ENCODE measurements around the gene GATA2.

The GATA2 gene

DNA sequence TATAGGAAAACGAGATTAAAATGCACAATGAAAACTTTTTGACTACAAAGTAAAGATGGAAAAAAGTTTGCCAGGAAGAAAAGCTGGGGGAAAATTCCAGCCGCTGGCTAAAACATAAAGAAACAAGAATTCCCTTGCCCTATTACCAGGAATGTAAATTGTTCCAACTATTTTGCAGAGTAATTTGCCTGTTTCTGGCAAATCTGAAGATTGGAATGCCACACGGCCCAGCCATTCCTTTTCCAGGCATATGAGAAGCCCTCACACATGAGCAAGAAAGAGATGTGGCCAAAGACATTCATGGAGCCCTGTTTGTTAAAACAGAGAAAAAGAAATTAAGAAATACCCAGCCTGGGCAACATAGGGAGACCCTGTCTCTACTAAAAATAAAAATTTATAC is 8.4 kb upstream of the GATA2 start:
- DNase-seq = no peak

DNA sequence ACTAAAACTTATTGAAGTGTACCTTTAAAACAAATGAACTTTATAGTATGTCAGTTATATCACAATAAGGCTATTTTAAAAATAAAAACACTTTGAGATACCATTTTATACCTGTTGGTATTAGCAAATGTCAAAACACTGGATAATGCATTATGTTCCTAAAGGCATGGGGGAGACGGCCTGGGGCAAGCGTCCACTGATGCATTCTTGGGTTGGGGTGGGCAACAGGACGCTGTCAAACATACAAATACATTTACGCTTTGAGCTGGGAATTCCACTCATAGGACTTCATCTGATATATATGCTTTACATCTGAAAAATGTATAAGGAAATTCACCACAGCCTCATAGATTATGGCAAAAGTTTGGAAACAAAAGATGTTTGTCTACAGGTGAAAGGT is 7.6 kb upstream of the GATA2 start:
- no peak for DNase-seq

DNA sequence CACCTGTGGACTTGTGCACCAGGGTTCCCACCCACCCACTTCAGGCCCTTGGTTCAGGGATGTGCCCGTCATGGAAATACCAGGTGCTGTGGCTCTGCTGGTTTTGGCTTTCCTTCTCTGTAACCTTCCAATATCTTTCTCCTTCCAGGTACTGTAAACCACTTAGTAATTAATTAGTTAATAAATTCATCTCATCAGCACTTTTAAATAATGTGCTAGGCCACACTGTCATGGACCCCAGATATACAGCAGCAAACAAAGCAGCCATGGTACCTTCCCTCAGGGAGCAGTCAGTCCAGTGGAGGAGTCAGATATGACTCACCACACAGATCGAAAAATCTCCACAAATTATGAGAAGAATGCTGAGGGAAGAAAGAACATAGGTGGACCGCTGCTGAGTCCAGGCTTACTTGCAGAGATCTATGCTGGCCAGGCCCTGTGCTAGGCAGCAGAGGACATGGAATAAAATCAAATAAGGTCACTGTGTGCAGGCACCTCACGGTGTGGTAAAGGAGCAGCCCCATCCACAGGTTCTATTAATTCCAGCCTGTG is 6.8 kb upstream of the GATA2 start:
- DNase-seq = no peak

DNA sequence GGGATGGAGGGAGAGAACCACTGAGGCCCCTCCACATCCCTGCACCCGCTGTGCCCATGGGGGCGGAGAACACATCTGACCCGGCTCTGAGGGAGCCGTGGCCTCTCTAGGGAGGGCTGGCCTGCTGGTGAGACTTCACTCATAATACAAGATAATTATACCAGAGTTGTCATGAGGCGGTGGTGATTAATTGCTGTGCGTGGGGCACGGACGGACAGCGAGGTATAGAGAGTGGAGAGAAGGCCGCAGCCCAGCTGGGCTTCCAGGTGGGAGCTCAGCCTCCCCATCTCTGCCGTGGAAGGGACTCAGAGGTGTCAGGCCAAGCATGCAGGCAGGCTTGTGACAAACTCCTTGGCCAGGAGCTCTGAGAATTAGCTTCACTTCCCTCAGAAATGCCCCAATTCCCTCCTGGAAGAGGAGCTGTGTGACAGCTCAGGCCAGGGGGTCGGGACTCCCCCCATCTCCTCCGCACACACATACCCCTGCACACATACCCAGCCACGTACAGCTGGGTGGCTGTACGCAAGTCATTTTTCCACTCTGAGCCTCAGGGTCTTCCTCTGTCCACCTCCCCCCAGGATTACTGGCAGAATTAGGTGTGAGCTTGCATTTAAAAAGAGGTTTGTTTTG is 6.0 kb upstream of the GATA2 start:
- DNase-seq = no peak

DNA sequence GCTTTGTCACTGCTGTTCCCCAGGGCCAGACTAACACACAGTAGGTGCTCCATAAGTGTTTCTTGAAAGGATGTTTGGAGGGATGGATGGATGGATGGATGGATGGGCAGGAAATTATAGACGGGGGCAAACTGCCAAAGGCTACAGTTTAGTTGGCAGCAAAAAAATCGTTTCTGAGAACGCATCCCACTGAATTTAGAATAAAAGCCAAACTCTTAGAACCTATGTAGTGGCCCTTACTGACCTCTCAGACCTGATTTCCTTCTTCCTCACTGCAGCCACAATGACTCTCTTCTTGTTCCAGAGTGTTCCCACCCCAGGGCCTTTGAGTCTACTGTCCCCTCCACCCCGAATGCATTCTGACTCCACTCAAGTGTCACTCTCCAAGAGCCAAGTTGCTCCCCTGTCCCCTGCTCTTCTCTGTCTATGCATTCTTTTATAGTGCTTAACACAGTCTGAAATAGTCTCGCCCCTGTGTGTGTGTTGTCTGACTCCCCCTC is 5.2 kb upstream of the GATA2 start:
- no peak for DNase-seq

DNA sequence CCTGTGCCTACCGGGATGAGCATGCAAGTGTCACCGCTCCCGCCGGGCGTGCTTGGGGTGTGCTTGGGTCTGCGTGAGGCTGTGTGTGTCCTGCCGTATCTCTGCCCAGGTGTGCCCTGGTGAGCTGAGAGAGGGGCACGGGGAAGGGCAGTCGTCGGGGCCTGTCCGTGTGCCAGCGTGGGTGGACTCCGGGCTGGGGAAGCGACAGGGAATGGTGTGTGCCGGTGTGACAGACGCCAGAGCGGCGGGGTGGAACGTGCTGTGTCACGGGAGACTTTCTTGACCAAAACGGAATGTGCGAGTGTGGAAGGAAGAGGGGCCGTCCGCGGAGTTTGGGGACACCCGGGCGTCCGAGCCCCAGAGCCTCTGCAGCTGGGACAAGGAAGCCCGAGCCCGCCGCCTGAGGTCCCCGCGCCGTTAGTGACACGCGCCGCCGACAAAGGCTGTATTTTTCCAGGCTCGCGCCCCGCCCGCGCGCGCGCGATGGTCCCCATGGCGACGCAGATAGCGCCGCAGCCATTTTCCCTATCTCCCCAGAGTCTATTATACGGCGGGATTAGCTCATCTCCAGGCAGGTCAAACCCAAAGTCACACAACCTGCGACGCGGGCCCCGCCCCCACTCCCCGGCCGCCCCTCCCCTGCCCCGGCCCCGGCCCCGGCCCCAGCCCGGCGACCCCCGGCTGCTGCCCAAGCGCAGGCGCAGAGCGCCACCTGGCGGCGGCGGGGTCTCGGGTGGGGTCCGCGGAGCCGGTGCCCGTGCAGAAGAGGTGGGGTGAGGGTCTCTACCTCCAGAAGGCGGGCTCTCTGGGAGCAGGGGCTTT is 4.5 kb upstream of the GATA2 start:
- peak; percentile 83 for DNase-seq

DNA sequence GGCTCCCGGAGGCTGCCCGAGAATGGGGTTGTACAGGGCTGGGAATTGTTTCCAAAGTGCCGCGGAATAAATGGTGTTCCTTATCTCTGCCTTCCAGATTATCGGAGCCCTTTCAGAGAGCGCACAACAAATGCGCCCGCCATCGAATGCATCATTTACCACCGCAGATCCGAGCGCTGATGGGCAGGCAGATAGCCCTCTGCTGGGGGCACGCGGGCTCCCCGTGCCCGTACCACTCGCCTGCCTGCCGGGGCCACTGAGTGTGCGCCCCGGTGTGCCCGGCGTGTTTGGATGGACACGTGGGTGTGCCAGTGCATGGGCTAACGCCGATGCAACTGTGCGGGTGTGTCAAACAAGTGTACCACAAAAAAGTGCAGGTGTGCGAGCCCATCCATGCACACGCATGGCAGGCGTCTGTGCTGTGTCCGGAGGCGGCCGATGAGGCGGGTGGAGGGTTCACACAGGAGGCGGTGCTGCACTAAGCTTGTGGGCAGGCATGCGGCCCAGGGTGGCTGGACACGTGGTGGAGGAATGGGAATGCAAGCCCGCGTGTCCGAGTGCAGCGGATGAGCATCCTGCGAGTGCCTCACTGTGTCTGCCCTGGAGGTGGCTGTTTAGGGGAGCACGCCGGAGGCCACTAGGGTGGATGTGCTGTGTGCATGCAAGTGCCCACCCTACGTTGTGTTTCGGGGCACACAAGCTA is 3.8 kb upstream of the GATA2 start:
- no peak for DNase-seq

DNA sequence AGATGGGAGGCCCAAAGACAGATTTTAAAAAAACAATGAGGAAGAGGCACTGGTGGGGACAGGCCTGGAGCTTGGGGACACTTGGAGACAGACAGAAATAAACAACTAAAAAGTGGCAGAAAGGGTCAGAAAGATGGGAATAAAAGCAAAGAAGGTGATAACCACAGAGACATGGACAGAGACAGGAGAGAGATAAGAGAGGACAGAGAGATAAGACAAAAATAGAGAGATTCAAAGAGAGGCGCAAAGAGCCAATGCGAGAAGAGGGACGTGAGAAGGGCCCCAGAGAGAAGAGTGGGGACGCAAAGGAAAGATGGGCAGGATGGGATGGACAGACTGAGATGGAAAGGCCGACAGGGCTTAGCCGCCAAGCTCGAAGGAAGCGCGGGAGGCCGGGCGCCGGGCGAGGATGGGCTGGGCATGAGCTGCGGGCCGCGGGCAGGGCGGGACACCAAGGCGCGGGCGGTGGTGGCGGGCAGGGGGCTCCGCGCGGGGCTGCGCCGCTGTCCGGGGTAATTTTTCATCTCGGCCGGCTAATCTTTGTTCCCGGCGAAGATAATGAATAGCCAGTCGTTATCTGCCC is 3.1 kb upstream of the GATA2 start:
- DNase-seq = no peak

DNA sequence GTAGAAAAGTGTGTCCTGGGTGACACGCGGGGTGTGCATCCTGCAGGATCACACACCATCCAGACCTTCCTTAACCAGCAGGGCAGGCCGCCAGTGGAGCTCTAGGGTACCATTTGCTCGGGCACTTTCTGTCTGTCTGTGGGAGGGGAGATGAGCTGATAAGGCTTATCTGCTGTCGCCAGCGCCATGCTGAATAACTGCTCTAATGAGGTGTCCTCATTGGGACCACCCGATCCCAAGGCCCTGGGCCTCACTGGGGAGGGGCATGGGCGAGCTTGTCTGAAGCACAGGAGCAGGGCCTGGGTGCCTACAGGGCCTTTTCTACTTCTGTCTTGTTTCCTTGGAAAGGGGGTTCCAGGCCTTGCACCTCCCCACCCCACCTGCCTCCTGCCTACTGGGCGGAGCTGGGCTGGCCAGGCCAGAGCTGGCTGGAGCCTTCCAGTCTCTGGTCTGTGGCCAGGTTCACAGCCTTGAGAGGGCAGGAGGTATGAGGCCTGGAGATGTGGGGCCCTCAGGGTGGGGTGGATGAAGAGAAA is 2.5 kb upstream of the GATA2 start:
- DNase-seq = no peak

DNA sequence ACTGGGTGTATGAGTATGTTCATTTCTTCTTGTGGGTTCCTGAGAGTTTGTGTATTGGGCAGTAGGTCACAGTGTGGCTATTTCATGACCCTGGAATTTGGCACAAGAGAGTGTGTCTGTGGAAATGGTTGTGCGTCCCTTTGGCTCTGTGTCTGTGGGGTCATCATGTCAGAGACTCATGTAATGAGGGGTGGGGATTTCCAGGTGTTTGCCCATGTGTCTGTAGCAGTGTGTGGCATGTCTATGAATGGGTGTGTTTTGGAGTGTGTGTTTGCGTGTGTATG is 1.3 kb upstream of the GATA2 start:
- DNase-seq = no peak

DNA sequence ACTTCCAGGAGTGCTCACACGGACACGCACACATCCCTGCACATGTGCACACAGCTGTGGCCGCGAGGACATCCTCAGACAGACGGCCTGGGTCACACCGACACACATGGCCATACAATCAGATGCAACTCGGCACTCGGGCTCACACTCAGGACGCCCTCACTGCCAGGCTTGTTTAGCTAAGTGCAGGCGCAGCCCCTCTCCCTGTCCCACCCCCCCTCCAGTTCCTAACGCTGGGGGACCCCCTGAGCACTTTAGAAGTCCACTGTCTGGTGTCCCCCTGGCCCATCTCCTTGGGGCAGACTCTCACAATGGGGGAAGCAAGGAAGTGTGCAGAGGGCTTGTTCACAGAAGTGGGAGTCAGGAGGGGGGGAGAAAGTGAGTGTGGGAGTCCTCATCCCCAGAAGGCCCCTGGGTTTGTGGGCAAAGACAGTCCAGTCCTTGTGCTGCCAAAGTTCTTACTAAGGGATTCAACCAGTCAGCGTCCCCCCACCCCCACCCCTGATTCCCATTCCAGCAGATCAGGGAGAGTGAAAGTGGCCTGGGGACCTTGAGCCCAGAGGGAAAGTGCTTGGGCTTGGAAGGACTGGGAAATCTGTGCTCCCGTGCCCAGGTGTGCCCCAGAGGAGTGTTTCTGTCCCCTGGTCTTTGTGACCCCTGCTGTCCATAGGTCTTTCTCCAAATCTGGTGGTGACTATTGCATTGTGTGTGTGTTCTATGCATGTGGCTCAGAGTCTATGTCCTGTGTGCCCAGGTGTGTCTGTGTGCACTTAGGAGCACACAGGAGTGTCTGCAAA is 767 bp upstream of the GATA2 start:
- no peak for DNase-seq

DNA sequence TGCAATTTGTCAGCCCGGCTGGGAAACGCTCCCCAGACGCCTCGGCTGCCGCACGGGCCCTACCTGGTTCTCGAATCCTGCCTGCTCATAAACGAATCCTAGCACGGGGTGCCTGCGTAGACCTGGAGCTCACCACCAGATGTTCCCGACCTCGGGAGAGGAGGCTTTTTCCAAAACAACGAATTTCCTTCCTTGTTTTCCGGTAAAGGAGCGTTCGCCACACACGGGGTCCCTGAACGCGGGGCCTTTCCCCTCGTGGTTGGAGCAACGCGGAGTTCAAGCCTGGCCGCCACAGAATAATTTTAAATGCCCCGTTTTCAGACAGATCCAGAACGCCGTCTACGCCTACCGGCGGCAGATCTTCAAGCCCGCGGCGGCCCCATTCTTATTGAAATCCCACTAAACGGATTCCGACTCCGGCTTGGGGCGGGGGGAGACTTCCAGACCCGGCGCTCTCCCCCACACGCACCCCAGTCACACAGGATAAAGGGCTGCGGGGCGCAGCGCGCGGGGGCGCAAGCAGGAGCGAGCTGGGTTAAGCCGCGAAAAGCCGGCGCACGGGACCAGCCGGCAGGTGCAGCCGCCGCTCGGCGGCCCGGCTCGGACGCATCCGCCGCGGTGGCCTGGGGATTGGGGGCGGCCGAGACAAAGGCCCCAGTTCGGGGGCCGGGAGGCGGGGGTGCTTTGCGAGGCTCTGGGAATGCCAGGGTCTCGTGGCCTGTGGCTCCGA is 895 bp downstream of the GATA2 start:
- DNase-seq = peak; percentile 41

DNA sequence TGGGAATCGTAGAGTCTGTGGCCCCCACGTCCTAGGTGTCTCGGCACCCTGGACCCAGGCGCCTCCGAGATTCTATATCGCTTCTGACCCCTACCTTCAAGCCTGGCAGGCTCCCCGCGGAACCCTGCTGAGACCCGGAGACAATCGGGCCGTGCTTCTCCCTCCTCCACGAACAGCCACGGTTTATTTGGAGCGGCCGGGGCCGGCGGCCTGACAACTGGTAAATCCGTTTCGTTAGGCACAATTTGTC is 1.4 kb downstream of the GATA2 start:
- DNase-seq = no peak

DNA sequence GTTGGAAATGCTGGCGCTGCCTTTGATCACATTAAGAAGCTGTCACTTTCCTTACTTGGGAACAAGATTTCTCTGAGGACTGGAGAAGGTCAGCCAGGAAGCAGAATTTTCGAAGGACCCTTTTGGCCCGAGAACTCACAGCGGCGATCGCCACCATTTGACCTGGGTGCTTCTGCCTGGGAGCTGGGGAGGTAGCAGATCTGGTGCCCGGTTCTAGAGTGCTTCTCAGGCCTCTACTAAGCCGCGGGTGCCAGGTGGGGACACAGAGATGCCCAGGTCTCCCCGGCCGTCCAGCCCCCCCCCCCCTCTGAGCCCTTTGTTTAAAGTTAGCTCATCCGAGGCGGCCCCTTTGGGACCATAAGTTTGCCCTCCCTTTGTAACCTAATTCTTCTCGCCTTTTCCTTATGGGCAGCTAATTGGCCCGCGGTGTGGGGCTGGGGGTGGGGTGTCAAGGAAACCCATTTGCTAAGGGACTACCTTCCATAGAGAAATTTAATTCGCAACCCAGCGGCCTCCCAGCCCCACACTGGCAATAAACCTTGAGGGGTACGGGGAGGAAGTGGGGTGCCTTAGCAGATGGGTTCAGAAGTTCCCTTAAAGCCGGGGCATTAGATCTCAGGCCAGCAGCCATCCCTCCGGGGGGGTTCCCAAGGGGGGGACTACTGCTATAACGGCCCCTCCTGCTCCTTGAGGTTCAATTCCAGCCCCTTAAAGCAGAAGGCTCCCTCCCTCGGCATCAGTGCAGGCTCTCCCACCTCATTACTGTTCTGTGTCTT is 1.9 kb downstream of the GATA2 start:
- no peak for DNase-seq

DNA sequence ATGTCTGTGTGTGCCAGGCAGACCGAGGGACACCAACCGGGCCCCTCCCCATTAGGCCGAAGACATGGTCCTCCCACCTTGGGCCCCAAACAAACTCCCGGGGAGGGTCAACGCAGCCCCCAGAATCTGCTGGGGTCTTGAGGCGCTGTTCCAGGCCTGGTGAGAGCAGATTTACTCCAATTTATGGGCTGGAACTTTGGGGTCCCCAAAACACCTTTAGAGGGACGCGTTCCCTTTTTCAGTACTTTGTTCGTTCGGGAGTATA is 2.4 kb downstream of the GATA2 start:
- DNase-seq = no peak

DNA sequence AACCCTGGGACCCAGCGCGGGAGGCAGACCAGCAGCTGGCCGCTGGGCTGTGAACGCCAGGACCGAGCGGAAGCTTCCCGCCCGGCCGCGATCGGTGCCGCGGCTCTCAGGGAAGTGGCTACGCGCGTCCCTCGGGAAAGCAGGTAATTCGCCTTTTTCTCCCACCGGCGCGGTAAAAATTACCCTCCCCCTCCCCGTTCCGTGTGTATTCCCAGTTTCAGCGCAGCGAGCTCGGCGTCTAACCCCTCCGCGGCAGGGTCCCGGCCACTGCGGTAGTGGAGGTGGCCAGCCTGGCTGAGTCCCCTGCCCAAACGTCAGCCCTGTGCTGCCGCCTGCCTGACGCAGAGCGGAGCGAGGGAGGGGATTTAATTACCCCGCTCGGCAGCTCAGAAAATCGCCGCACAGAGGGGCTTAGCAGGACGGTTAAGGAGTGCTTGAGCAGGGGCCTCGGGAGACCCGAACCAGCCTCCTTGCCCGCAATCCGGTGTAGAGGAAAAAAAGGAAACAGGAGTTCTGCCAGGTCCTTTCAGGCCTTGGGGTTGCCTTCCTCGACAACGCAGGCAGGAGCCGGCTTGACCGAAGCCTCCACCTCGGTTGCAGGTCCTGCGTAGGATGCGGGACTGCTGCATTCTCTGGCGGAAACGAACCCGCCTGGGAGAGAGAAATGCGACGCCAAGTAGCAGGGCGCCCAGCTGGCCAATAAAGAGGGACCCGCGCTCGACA is 2.9 kb downstream of the GATA2 start:
- peak; percentile 41 for DNase-seq

DNA sequence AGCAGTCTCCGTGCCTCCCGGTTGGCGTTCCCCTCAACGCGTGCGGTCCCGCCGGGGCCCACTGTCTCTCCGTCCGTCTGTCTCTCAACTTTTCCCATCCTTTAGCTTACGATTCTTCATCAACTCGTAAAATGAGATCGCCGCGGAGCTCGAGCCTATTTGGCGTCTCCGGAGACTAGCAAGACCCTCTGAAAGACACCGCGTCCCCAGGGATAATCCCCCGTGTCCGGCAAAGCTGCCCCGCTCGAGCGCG is 3.4 kb downstream of the GATA2 start:
- no peak for DNase-seq

DNA sequence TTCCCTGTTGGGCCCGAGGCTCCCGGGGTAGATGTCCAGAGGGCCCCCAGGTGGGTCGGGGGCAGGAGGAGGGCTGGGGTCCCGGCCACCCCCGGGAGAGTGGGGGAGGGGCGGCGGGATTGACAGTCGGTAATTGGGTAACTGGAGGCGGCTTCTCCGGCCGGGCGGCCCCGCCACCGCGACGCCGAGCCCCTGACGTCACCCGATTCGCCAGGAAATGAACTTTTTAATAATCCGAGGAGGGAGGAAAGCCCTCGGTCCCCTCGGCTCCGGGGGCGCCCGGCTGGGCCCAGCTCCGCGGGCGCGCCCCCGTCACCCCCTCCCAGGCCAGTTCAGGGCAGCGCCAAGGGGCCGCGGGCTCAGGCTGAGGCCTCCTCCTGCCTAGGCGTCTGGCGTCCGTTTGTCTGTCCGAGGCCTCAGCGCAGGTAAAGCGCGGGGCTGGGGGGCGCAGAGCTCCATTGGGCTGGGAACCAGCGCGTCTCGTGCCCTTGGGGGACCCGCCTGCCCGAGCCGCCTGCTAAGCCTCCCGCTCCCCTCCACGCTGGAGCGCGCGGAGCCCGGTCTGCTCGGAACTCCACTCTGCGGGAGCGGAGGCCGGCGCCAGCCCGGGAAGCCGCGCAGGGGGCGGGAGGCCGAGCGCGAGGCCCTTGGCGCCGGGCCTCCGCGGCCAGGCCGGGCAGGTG is 3.9 kb downstream of the GATA2 start:
- DNase-seq = peak; percentile 57

DNA sequence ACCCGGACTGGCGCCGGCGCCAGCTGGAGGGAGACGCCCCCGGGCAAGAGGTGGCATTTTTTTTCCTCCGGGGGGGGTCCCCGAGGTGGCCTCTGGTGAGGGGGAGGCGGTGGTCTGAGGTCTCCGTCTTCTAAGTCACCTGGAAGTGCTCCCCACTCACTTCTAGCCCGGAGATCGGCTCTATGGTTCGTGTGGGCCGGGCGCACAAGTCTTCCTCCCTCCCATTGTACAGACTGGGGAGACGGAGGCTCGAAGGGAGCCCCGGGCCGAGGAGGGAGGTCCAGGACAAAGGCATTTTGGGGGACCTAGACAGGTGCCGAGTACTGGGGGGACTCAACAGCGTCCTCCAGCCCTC is 4.4 kb downstream of the GATA2 start:
- DNase-seq = no peak

DNA sequence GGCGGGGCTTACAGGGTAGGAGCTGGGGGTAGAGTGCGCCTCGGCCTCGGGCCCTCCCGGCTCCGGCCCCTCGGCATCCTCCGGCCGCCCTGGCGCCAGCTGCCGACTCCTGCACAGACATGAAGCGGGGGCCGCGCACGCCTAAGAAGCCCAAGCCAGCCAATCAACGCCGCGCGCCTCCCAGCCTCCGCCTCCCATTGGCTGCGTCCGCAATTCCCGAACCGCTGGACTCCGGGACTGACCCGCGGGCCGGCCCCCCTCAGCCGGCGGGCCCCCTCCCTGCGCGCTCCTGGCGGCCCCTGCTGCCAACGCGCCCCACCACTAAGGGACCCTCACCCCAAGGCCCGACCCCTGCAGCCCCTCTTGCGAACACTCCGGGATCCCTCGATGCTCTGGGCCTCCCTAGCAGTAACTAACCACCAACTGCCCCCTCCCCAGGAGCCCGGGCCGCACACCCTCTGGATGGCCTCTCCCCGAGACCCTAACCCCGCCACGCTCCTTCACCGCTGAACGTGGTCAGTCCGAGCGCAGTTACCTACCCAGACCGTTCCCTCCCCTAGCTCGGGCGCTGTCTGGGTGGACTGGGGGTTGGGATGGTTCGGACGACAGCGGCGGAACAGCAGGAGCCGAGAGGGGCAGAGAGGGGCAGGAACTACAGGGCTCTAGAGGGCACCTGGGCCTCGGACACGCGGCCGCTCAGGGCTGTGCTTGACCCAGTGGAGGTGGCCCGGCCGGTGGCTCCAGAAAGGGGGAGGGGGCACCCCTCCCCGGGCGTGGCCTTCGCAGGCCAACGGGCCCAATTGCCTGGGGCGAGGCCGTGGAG is 5.0 kb downstream of the GATA2 start:
- DNase-seq = peak; percentile 62

All from stimulated activated CD4-positive, alpha-beta T cell treated with anti-CD3 and anti-CD28 coated beads, Interleukin-15, amount 100 ng/mL, for 24 hours (primary cell).